ENCODE measurements around the gene C1QL4.
"Not testable (repeated sequence)": the region's sequence is repeated elsewhere in the genome, so short reads cannot be mapped to it uniquely, and the experiment has no call there.

C1QL4 gene

GRCh38 chr12:49336645-49337584, at the start of gene C1QL4:
TSS of gene C1QL4 (minus strand) at chr12:49337188. CDS start at chr12:49336477, 711 bp downstream.
- no peak for DNase-seq

DNA sequence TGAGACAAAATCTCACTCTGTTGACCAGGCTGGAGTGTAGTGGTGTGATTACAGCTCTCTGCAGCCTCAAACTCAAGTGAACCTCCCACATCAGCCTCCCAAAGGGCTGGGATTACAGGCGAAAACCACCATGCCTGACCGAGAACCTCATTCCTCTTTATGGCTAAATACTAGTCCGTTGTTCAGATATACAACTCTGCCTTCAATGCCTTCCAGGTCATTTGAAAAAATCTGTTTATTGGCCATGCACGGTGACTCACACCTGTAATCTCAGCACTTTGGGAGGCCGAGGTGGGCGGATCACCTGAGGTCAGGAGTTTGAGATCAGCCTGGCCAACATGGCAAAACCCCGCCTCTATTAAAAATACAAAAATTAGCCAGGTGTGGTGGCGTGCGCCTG, 43.2 kb upstream of the C1QL4 start:
- not testable (repeated sequence) for DNase-seq

- DNase-seq: no peak
These were observed 40.4 kb upstream of the C1QL4 start for GRCh38 chr12:49377386-49377785.

DNA sequence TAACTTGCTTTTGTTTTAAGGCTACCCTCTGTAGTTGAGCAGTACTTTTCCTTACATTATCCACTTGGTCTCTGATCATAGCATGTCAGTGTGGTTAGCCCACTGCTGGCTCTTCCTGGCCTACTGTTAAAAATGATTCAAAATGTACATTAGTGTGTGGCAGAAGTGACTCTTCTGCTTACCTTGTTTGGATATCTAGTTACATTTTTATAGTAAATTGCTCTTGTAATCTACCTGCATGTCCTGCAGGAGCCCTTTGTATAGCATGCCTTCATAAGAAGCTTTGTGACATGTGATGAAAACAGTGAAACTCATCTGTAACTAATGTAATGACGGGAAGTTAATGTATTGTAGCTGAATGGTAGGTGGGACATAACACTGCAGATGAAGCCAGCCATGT, 38.4 kb upstream of the C1QL4 start:
- no peak for DNase-seq

DNA sequence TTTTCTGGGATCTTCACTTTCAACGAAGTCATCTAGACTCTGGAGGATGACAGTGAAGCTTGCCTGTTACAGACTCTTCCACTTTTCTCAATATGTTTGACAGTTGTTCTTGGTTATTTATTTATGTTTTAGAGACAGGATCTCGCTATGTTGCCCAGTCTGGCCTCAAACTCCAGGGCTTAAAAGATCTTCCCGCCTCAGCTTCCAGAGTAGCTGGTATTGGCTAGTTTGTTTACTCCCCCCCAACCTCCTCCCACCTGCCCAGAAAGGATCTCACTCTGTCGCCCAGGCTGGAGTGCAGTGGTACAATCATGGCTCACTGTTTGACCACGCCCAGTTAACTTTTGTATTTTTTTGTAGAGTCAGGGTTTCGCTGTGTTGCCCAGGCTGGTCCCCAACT, 33.6 kb upstream of the C1QL4 start:
- DNase-seq: no peak

DNA sequence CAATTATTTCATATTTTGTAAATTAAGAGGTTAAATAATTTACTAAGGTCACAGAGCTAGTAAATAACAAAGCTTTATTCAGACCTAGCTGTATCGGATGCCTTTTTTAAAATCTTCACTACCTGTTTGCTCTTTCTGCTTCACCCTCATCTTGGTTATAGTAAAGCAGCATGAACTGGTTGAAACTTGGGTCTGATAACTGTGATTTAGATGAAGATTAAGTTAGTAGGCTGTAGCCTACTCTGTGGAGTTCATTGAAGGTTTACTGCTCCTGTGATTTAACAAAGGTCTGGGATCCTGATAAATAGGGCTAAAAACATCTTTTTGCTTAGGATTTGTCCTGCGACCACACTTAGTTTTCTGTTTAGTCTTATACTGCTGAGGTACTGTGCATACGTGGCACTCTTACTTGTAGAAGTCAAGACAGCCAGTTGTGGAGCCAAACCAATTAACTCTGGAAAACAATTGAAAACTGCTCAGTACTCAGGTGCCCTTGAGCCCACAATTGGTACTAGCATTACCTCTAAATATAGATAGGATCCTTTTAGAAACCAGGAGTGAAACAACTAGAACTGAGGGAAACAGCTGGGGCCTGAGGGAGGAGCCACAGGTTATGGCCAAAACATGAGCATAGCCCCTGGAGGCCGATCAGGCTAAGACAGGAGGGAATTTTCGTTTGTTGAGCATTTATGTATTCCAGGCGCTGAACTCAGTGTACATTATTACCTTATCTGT, 32.6 kb upstream of the C1QL4 start:
- DNase-seq: no peak

DNA sequence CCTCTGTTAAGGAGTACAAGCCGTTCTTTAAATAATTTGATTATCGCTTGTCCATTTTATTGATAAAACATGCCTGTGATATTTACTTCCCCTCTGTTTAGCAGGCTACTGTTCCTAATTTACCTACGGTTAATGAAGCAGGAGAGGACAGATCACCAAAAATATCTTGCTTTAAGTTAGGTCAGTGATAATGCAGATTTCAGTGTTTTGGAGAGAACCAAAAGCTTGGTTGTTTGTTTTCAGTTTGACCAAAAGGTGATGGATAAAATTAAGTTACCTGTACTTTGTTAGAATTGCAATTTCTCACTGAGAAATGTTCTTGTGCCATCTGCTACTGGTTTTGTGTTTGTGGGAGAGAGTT, 31.2 kb upstream of the C1QL4 start:
- DNase-seq: no peak

DNA sequence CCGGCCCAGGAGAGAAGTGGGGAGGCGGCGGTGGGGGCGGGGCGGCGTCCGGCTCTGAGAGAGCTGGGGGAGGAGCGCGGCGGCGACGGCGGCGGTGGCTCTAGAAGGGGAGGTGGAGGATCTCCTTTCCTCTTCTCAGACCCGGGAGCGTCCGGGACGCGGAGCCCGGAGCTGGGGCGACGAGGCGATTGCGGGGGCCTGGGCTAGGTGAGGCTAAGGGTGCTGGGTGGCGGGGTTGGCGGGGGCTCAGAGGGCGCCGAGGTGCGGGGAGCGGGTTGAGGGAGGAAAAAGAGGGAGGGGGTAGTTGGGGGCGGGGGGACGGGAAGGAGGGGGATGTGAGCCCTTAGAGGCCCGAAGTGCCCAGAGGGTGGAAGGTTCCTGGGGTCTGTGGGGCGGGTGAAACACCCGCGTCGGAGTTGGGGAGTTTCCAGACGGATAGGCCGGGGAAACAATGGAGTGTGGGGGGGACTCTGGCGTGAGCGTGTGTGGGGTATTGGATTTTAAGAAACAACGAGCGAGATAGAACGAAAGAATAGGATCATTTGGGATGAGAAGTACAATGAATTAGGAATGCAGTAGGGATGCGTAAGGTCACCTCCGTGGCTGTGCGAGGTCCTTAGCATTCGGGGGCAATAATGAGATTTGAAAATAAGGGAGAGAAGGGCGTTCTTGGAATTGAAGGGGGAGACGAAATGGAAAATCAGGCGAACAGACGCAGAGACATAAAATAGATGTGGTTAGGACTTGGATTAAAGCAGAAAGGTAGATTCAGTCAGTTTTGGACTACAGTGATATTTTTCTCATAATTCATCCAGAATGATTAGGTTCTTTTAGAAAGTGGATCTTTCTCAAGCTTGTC, 30.6 kb upstream of the C1QL4 start, which contains the start of gene SPATS2:
SPATS2 (plus strand) TSS at position 82 of the 859 bp plus-strand sequence. CDS start 93,551 bp downstream, outside the sequence.
- DNase-seq: peak in 1 of 2 experiments; percentile 6

DNA sequence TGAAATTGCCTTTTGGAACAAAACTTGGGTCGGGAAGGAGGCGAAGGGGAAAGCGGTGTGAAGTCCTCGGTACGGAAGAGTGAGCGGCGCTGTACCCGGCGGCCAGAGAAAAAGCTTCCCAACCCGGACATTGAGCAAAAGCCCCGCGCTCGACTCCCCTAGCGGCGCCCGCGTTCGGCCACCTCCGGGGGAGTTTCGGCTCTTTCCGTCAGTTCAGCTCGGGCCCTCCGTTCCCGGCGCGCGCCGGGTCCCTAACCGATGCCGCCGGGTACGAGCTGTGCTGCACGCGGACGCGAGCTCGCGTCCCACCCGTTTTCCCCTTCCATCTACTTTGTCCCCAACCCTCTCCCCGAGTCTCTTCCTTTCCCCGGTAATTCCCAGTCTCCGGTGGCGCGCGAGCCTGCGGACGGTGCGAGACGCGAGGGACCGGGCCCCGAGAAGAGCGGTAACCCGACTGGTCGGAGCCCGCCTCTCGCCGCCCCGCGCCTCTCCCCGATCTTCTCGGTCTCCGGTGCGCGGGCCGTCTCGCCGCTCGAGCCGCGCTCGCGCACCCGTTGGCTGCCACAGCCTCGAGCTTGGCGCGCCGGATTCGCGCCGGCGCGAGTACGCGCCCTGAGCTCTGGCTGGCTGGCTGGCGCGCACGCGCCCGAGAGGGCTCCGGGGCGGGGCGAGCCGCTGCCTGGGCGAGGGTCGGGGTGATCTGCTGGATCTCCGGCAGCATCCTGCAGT, 29.8 kb upstream of the C1QL4 start:
- DNase-seq: peak in 1 of 2 experiments; percentile 17

DNA sequence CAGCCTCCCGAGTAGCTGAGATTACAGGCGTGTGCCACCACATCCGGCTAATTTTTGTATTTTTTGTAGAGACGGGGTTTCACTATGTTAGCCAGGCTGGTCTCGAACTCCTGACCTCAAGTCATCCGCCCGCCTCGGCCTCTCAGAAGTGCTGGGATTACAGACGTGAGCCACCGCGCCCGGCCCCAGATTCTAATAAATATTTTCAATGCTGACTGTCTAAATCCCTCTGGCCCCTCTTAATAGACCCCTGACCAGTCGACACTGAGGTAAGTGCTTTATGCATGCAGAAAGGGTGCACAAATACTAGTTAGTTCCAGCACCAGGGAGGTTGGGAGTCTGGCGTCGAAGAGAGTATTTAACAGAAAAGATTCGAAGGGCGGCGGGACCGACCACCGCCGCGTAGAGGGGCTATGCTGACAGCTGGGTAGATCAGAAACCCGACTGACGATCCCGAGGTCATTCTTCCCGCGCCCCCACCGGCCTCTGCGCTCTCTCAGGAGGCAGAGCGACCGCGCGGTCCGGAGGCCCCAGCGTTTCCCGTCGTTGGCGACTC, 29.2 kb upstream of the C1QL4 start:
- DNase-seq: no peak

DNA sequence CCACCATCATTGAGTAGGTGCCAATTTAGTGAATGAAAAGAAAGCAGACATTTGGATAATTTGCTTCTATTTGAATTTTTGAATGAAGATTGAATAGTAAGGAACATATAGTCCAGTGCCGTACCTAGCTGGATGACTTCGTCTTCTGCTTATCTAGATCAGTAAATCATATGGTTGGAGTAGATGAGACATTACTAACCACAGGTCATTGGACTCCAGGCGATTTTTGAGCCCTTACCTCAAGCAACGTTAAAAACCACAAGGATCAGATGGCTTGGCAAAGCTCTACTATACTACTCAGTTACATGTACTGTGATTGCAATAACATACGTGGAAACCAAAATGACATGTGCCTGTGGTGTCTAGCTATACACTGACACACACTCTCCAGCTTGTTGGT, 28.6 kb upstream of the C1QL4 start:
- no peak for DNase-seq

GRCh38 chr12:49364989-49365388, 28.0 kb upstream of the C1QL4 start:
- no peak for DNase-seq

GRCh38 chr12:49362077-49362476, 25.1 kb upstream of the C1QL4 start:
- no peak for DNase-seq

- no peak for DNase-seq
These were observed 22.7 kb upstream of the C1QL4 start for GRCh38 chr12:49359671-49360070.

- DNase-seq: no peak
These were observed 21.6 kb upstream of the C1QL4 start for GRCh38 chr12:49358483-49359141.

DNA sequence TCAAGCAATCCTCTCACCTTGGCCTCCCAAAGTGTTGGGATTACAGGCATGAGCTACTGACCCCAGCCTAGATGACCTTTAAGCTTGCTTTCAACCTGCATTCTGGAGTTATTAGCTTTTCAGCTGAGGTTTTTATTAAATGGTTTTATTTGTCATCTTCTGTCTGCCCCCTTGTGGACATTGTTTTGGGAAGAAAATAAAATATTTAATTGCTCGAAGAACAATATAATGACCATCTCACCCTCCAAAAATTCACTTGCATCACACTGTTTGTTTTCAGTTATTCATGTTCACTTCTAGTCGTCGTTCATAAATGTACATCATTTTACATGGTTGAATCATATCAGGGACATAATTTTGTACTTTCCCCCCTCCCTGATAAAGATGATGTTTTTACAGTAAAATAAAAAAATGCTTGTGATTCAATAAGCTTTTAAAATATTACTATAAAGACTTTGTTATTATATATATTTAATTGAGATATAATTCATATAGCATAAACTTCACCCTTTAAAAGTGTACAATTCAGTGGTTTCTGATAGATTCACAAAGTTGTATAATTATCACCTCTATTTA, 20.2 kb upstream of the C1QL4 start:
- DNase-seq: no peak

GRCh38 chr12:49355913-49356312, 18.9 kb upstream of the C1QL4 start:
- DNase-seq: no peak

DNA sequence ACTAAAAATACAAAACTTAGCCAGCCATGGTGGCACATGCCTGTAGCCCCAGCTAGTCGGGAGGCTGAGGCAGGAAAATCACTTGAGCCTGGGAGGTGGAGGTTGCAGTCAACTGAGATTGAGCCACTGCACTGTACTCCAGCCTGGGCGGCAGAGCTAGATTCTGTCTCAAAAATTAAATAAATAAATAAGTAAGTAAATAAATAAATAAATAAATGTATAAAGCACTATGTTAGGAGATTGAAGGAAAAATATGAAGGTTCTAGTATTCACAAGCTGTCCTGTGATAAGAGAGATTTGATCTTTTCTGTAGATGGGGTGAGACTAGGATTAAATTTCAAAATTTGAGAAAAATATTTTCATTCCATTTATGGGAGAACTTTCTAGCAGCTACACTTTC, 15.4 kb upstream of the C1QL4 start:
- DNase-seq: no peak

GRCh38 chr12:49349266-49349665, 12.3 kb upstream of the C1QL4 start:
- DNase-seq: no peak

GRCh38 chr12:49348781-49349180, 11.8 kb upstream of the C1QL4 start:
- no peak for DNase-seq
